DMS114 treated with DMSO at 0.1 percent for 48 hours (cell line): ENCODE measurements around the gene TRIM17.

Experiments
- DNase-seq: peaks from one replicate; lab custom pipeline; 2025; ENCODE audit not compliant: unreplicated experiment; lab: John Stamatoyannopoulos, UW

TRIM17 gene

GRCh38 chr1:228368801-228369607, 47.7 kb downstream of the TRIM17 start:
- no peak for DNase-seq

- DNase-seq, result no peak
These were observed 48.6 kb downstream of the TRIM17 start for GRCh38 chr1:228367798-228368791.

GRCh38 chr1:228366866-228367741, 49.6 kb downstream of the TRIM17 start:
- no peak for DNase-seq

DNA sequence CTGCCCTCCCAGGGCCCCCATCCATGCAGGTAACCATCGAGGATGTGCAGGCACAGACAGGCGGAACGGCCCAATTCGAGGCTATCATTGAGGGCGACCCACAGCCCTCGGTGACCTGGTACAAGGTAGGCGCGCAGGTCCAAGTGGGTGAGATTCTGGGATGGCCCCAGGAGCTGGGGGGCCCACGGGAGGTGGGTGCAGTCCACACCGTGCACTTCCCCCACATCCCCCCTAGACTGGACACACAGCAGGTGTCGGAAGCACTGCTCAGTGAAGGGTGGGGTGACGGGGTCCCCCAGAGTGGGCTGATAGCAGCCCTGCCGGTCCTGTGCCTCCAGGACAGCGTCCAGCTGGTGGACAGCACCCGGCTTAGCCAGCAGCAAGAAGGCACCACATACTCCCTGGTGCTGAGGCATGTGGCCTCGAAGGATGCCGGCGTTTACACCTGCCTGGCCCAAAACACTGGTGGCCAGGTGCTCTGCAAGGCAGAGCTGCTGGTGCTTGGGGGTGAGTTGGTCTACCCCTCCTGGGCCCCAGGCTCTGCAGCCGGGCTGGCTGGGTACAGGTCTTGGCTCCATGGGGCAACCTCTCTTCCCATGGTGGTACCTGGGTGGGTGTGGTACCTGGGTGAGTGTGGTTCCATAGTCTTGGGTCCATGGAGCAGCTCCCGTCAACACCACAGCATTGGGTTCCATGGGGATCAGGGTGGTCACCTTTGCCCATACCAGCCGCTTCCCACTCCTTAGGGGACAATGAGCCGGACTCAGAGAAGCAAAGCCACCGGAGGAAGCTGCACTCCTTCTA, 50.4 kb downstream of the TRIM17 start:
- DNase-seq, result no peak

- no peak for DNase-seq
These were observed 51.2 kb downstream of the TRIM17 start for GRCh38 chr1:228365271-228366061.

DNA sequence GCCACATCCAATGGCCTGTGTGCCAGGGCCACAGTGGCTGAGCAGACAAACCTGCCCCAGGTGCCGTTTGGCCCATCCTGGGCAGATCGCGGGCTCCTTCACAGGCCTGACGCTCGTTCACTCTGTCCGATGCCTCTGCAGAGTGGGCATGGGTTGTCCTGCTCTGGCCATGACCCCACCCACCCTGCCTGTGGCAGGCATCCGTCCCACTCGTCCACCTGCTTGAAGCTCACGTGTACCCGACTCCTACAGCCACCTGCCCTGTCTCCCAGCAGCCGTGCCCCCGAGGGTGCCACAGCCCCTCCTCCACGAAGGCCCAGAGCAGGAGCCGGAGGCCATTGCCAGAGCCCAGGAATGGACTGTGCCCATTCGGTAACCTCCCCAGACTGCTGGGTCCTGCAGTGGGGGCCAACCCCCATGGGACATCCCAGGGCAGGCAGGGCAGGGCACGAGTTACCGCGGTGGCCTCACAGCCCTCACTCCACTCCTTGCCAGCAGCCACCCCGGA, 51.9 kb downstream of the TRIM17 start:
- DNase-seq, result no peak

- no peak for DNase-seq
These were observed 52.5 kb downstream of the TRIM17 start for GRCh38 chr1:228364068-228364705.

DNA sequence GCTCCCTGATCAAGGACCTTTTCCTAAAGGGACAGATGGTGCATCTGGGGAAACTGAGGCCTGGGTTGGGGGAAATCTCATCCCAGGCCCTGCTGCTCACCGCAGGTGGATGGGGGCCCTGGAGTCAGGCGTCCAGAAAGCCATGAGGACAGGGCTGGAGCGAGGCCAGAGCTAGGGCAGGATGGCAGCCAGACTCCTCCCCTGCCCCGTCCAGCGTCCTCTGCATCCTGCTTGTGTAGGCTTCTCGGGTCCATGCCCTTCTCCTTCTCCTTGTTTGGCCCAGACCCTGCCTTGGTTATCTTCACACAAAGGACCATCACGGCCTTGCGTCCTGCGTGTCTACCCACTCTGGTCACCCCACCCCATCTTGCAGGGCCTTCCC, 53.0 kb downstream of the TRIM17 start:
- DNase-seq, result no peak

DNA sequence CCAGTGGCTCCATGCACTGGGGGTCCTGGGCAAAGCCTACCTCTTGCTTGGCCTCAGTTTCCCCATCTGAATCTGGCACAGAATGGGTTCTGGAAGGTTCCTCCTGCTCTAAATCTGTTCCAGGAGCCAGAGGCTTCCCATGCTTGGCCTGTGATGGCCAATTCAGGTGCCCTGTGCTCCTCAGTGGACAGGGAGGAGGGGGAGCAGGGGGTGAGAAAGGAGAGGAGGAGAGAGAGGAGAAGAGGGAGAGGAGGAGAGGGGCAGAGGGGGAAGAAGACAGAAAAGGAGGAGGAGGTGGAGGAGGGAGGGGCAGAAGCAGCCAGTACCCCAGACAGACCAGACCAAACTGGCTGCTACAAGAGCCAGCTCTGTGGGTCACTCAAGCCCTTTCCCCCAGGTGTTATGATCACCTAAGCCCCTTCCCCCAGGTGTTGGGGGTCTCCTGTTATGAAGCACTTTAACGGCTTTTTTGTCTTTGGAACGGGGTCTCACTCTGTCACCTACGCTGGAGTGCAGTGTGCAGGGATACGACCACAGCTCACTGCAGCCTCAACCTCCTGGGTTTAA, 53.7 kb downstream of the TRIM17 start:
- DNase-seq, result no peak

GRCh38 chr1:228362141-228362883, 54.3 kb downstream of the TRIM17 start:
- DNase-seq, result no peak

DNA sequence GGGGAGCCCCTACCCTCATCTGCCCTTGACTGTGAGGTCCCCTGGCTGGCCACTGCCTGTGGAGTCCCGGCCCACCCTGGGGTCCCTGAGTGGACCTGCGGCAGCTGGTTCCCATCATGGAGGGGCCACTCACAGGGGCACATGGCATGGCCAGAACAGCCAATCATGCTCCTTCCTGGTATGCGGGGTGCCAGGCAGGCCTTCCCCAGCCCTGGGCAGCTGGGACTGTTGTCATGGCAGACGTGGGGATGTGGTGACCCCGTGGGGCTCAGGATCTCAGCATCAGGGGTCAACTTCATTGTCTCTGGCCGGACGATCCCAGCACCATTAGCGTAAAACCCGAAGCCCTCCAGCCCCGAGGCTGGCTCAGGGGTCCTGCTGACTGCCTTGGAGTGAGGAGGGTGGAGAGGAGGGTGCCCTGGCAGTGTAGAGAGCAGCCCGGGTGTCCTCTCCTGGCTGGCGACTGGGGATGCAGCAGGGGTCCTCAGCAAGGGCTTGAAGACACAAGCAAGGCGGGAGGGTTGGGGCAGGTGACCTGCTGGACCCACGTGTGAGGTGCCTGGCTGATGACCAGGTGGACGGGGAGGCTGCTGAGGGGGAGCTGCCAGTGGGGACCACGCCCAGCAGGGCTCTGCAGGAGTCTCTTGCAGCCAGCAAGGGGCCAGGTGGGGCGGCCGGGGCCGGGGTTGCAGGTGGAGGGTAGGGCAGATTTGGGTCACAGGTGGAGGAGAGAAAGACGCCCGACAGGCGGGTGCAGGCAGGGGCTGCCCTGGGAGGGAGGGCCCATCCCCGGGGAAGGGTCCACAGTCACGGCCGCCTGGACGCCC, 55.1 kb downstream of the TRIM17 start:
- DNase-seq, result no peak

- no peak for DNase-seq
These were observed 55.9 kb downstream of the TRIM17 start for GRCh38 chr1:228360533-228361313.

DNA sequence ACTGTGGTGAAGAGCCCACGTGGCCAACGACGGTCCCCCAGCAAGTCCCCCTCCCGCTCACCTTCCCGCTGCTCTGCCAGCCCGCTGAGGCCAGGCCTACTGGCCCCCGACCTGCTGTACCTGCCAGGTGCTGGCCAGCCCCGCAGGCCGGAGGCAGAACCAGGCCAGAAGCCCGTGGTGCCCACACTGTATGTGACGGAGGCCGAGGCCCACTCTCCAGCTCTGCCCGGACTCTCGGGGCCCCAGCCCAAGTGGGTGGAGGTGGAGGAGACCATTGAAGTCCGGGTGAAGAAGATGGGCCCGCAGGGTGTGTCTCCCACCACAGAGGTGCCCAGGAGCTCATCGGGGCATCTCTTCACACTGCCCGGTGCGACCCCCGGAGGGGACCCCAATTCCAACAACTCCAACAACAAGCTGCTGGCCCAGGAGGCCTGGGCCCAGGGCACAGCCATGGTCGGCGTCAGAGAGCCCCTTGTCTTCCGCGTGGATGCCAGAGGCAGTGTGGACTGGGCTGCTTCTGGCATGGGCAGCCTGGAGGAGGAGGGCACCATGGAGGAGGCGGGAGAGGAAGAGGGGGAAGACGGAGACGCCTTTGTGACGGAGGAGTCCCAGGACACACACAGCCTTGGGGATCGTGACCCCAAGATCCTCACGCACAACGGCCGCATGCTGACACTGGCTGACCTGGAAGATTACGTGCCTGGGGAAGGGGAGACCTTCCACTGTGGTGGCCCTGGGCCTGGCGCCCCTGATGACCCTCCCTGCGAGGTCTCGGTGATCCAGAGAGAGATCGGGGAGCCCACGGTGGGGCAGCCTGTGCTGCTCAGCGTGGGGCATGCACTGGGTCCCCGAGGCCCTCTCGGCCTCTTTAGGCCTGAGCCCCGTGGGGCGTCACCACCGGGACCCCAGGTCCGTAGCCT, 56.8 kb downstream of the TRIM17 start:
- DNase-seq, result no peak

DNA sequence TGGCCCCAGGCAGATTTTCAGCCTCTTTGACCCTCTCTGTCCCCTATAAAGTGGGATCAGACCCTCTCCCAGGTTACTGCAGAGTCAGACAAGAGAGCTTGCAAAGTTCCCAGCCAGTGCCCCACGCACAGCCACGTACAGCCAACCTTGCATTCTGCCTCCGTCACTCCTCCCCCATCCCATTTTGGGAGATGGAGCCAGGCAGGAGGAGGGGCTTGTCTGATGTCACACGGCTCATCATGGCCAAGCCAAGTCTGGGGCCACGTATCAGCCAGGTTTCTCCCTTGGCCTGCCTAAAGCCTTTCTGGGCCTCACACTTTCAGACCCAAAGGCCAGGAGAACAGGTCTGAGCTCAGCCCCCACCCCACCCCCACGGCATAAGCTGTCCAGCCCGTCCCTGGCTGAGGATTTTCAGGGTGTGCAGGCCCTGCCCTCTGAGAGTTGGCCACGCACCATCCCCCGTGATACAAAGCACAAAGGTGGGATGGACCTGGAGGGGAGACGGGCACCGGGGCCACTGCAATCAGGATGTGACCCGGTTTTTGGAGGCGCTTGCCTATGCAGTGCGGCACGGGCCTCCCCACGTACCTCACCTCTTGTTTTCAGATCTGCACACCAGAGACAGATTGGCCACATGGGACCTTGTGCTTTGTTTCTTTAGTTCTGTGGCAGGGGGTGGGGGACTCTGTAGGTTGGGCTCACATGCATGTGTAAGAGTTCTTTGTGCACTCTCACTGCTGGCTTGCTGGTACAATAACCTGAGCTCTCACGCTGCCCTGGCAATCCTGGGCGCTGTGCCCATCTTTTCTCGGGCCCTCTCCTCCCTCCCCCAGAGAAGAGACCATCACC, 57.7 kb downstream of the TRIM17 start:
- DNase-seq, result no peak
